Activated T-helper 1 cell treated with anti-CD3 and anti-CD28 coated beads, Interleukin-12 subunit alpha, Interleukin-12 subunit beta, Interleukin-2, Interleukin-4 antibody, amounts not matched to agents 30 ng/mL and 10 ng/mL and 1 ng/mL, durations not matched to agents 14 hours and 24 hours and 36 hours (primary cell): ENCODE measurements around the gene CNGA3. TPM values are rescaled to one million over a fixed set of nuclear protein-coding genes. Genes with fewer than 3 reads are reported as not detected.
"Not testable (repeated sequence)": the region's sequence is repeated elsewhere in the genome, so short reads cannot be mapped to it uniquely, and the experiment has no call there.

Experiments used
- DNase-seq: peaks from one replicate; pipeline ENCODE4 v3.0.0; 2021; ENCODE audit warnings: low spot score
- H3K27ac Mint-ChIP-seq: one replicate; pipeline ENCODE4 v1.8.0; 2021; ENCODE audit warnings: mild to moderate bottlenecking, mixed read lengths
- H3K27me3 Mint-ChIP-seq: one replicate; pipeline ENCODE4 v1.8.0; 2022; ENCODE audit warnings: mild to moderate bottlenecking, moderate library complexity, mixed read lengths; ENCODE audit not compliant: insufficient read depth
- H3K36me3 Mint-ChIP-seq: one replicate; pipeline ENCODE4 v1.8.0; 2021; ENCODE audit warnings: low read depth, mixed read lengths
- H3K4me1 Mint-ChIP-seq: one replicate; pipeline ENCODE4 v1.8.0; 2021; ENCODE audit warnings: low read depth, mixed read lengths
- H3K4me3 Mint-ChIP-seq: one replicate; pipeline ENCODE4 v1.8.0; 2021; ENCODE audit warnings: mild to moderate bottlenecking, moderate library complexity, mixed read lengths
- H3K9me3 Mint-ChIP-seq: one replicate; pipeline ENCODE4 v1.8.0; 2021; ENCODE audit warnings: mixed read lengths
- intact Hi-C: fragments of 100-400 bp; cut with micrococcal nuclease; formaldehyde crosslinking; loops from one replicate; pipeline ENCODE4 v1.15.1; 2024
- total RNA-seq: library from RNA; stranded (reverse); gene quantifications from 2 replicates; pipeline ENCODE4 v1.2.3, GENCODE V29; 2022

The CNGA3 gene
- not detected in 2 replicates for total RNA-seq

- intact Hi-C loops = no loop called here
- no peak within 1 kb of the TSS for H3K4me3 Mint-ChIP-seq
- peak; percentile 11 for DNase-seq
- peak within 1 kb of the TSS; percentile 47 for H3K27ac Mint-ChIP-seq
- H3K4me1 Mint-ChIP-seq = peaks cover 4% of the 10 kb centered on the region
- H3K36me3 Mint-ChIP-seq = no peaks in the 10 kb centered on the region
- H3K27me3 Mint-ChIP-seq = peaks cover 68% of the 10 kb centered on the region
- H3K9me3 Mint-ChIP-seq = no peaks in the 10 kb centered on the region
Measured at GRCh38 chr2:98346311-98347236, at the start of gene CNGA3. TSS of gene CNGA3 (plus strand) at chr2:98346456. CDS start at chr2:98369976, 23,520 bp downstream.

GRCh38 chr2:98297817-98298682, 48.2 kb upstream of the CNGA3 start:
- Mint-ChIP-seq H3K4me3 (no peak overlapping the region), H3K36me3 (no peaks in the 10 kb centered on the region), H3K27ac (no peak overlapping the region), H3K27me3 (peaks cover 12% of the 10 kb centered on the region), H3K9me3 (no peaks in the 10 kb centered on the region), H3K4me1 (no peaks in the 10 kb centered on the region)
- no peak for DNase-seq
- intact Hi-C loops = no loop called here

GRCh38 chr2:98298683-98299164, 47.5 kb upstream of the CNGA3 start:
- no peaks in the 10 kb centered on the region for H3K9me3 Mint-ChIP-seq
- H3K4me3 Mint-ChIP-seq = no peak overlapping the region
- DNase-seq = no peak
- H3K4me1 Mint-ChIP-seq = no peaks in the 10 kb centered on the region
- no peaks in the 10 kb centered on the region for H3K36me3 Mint-ChIP-seq
- no peak overlapping the region for H3K27ac Mint-ChIP-seq
- intact Hi-C loops = no loop called here
- peaks cover 12% of the 10 kb centered on the region for H3K27me3 Mint-ChIP-seq

- intact Hi-C loops = no loop called here
- H3K4me1 Mint-ChIP-seq = no peaks in the 10 kb centered on the region
- H3K27ac Mint-ChIP-seq = no peak overlapping the region
- no peaks in the 10 kb centered on the region for H3K36me3 Mint-ChIP-seq
- DNase-seq = no peak
- H3K27me3 Mint-ChIP-seq = peaks cover 12% of the 10 kb centered on the region
- no peaks in the 10 kb centered on the region for H3K9me3 Mint-ChIP-seq
- no peak overlapping the region for H3K4me3 Mint-ChIP-seq
Measured at GRCh38 chr2:98299211-98299905, 46.9 kb upstream of the CNGA3 start.

- H3K27me3 Mint-ChIP-seq = peaks cover 12% of the 10 kb centered on the region
- intact Hi-C loops = no loop called here
- no peak overlapping the region for H3K27ac Mint-ChIP-seq
- no peaks in the 10 kb centered on the region for H3K9me3 Mint-ChIP-seq
- H3K4me3 Mint-ChIP-seq = no peak overlapping the region
- DNase-seq = no peak
- no peaks in the 10 kb centered on the region for H3K36me3 Mint-ChIP-seq
- no peaks in the 10 kb centered on the region for H3K4me1 Mint-ChIP-seq
Measured at GRCh38 chr2:98300141-98300874, 45.9 kb upstream of the CNGA3 start.

GRCh38 chr2:98301469-98301868, 44.8 kb upstream of the CNGA3 start:
- Mint-ChIP-seq H3K36me3 (no peaks in the 10 kb centered on the region), H3K27ac (no peak overlapping the region), H3K4me3 (no peak overlapping the region), H3K27me3 (peaks cover 15% of the 10 kb centered on the region), H3K9me3 (no peaks in the 10 kb centered on the region), H3K4me1 (no peaks in the 10 kb centered on the region)
- intact Hi-C loops = no loop called here
- no peak for DNase-seq

- H3K9me3 Mint-ChIP-seq, H3K36me3 Mint-ChIP-seq, H3K27ac Mint-ChIP-seq, H3K4me1 Mint-ChIP-seq, H3K4me3 Mint-ChIP-seq, intact Hi-C loops, DNase-seq: not testable (repeated sequence)
- peaks cover 11% of the 10 kb centered on the region for H3K27me3 Mint-ChIP-seq
Measured at GRCh38 chr2:98307131-98307696, 39.0 kb upstream of the CNGA3 start.

- H3K9me3 Mint-ChIP-seq = no peaks in the 10 kb centered on the region
- H3K4me1 Mint-ChIP-seq = no peaks in the 10 kb centered on the region
- H3K4me3 Mint-ChIP-seq = no peak overlapping the region
- H3K27ac Mint-ChIP-seq = no peak overlapping the region
- H3K36me3 Mint-ChIP-seq = no peaks in the 10 kb centered on the region
- peaks cover 11% of the 10 kb centered on the region for H3K27me3 Mint-ChIP-seq
- no peak for DNase-seq
- intact Hi-C loops = no loop called here
Measured at GRCh38 chr2:98308068-98308467, 38.2 kb upstream of the CNGA3 start.

- H3K4me3 Mint-ChIP-seq = no peak overlapping the region
- H3K27ac Mint-ChIP-seq = no peak overlapping the region
- H3K27me3 Mint-ChIP-seq = peaks cover 11% of the 10 kb centered on the region
- intact Hi-C loops = no loop called here
- DNase-seq = no peak
- no peaks in the 10 kb centered on the region for H3K9me3 Mint-ChIP-seq
- no peaks in the 10 kb centered on the region for H3K4me1 Mint-ChIP-seq
- no peaks in the 10 kb centered on the region for H3K36me3 Mint-ChIP-seq
Measured at GRCh38 chr2:98308532-98308931, 37.7 kb upstream of the CNGA3 start.

- intact Hi-C loops = no loop called here
- peaks cover 11% of the 10 kb centered on the region for H3K27me3 Mint-ChIP-seq
- no peaks in the 10 kb centered on the region for H3K36me3 Mint-ChIP-seq
- H3K4me1 Mint-ChIP-seq = no peaks in the 10 kb centered on the region
- DNase-seq = no peak
- H3K9me3 Mint-ChIP-seq = no peaks in the 10 kb centered on the region
- H3K4me3 Mint-ChIP-seq = no peak overlapping the region
- no peak overlapping the region for H3K27ac Mint-ChIP-seq
Measured at GRCh38 chr2:98309580-98309979, 36.7 kb upstream of the CNGA3 start.

- DNase-seq = no peak
- H3K4me1 Mint-ChIP-seq = no peaks in the 10 kb centered on the region
- peaks cover 11% of the 10 kb centered on the region for H3K27me3 Mint-ChIP-seq
- no peaks in the 10 kb centered on the region for H3K9me3 Mint-ChIP-seq
- H3K36me3 Mint-ChIP-seq = no peaks in the 10 kb centered on the region
- H3K27ac Mint-ChIP-seq = no peak overlapping the region
- intact Hi-C loops = no loop called here
- no peak overlapping the region for H3K4me3 Mint-ChIP-seq
Measured at GRCh38 chr2:98310010-98310409, 36.2 kb upstream of the CNGA3 start.

- Mint-ChIP-seq H3K36me3 (no peaks in the 10 kb centered on the region), H3K4me3 (no peak overlapping the region)
- intact Hi-C loops = no loop called here
Measured at GRCh38 chr2:98311090-98311489, 35.2 kb upstream of the CNGA3 start.

More at GRCh38 chr2:98311090-98311489, 35.2 kb upstream of the CNGA3 start:
- Mint-ChIP-seq H3K4me1 (no peaks in the 10 kb centered on the region), H3K27me3 (peaks cover 7% of the 10 kb centered on the region), H3K27ac (no peak overlapping the region), H3K9me3 (no peaks in the 10 kb centered on the region)
- no peak for DNase-seq
